IMR-90 (cell line): ENCODE results near the gene THEM5. TPM values are rescaled to one million over a fixed set of nuclear protein-coding genes. Genes with fewer than 3 reads are reported as not detected.

Experiments used
- ATAC-seq: fragments of 200-7000 bp; cut with Tn5 transposase; 2 replicates; pipeline ENCODE4 v1.9.1; 2020; ENCODE audit warnings: low read depth, mild to moderate bottlenecking, moderate library complexity
- BruUV-seq: library from RNA; stranded (reverse); fragments of 400-500 nt; replicated peaks from 2 replicates; lab custom pipeline; 2021; lab: Mats Ljungman, UMichigan
- CTCF ChIA-PET: fragments of 300-600 bp; formaldehyde crosslinking; extraction: SDS; loops from one replicate; lab custom pipeline; 2021; ENCODE audit warnings: antibody characterized with exemption; lab: Yijun Ruan, JAX
- POLR2A ChIA-PET: fragments of 300-600 bp; sonication (Branson Sonifier 250); formaldehyde crosslinking; loops from one replicate; lab custom pipeline; 2022; ENCODE audit warnings: antibody characterized with exemption; ENCODE audit not compliant: unreplicated experiment; lab: Charles Lee
- DNase-seq: peaks from one replicate; pipeline ENCODE4 v3.0.0; 2013
- H2AFZ ChIP-seq: replicated peaks from 2 replicates; pipeline ENCODE3; 2013; ENCODE audit warnings: low read length, mild to moderate bottlenecking; ENCODE audit not compliant: poor library complexity
- H2AK5ac ChIP-seq: 2 replicates; pipeline ENCODE4 v1.6.1; 2013; ENCODE audit warnings: low read depth, low read length, inconsistent platforms
- H2AK9ac ChIP-seq: replicated peaks from 2 replicates; pipeline ENCODE3; 2013; ENCODE audit warnings: mild to moderate bottlenecking, low read depth, low read length, moderate library complexity; ENCODE audit not compliant: poor library complexity
- H2BK120ac ChIP-seq: 2 replicates; pipeline ENCODE4 v1.6.1; 2013; ENCODE audit warnings: low read depth, low read length, inconsistent platforms
- H2BK15ac ChIP-seq: 3 replicates; pipeline ENCODE4 v1.6.1; 2013; ENCODE audit warnings: low read depth, low read length, inconsistent platforms
- H2BK20ac ChIP-seq: 2 replicates; pipeline ENCODE4 v1.6.1; 2013; ENCODE audit warnings: low read depth, mild to moderate bottlenecking, inconsistent platforms, low read length, moderate library complexity
- H2BK5ac ChIP-seq: 2 replicates; pipeline ENCODE4 v1.6.1; 2013; ENCODE audit warnings: mild to moderate bottlenecking, low read depth, low read length, inconsistent platforms; ENCODE audit not compliant: poor library complexity, severe bottlenecking
- H3K14ac ChIP-seq: replicated peaks from 2 replicates; pipeline ENCODE4 v1.6.1; 2013; ENCODE audit warnings: low read depth, low read length, inconsistent platforms
- H3K18ac ChIP-seq: 2 replicates; pipeline ENCODE4 v1.6.1; 2013; ENCODE audit warnings: low read depth, low read length, control low read depth
- H3K23ac ChIP-seq: 2 replicates; pipeline ENCODE4 v1.6.1; 2013; ENCODE audit warnings: low read depth, low read length, inconsistent platforms
- H3K27ac ChIP-seq: 2 replicates; pipeline ENCODE4 v1.5.1; 2013; ENCODE audit warnings: mild to moderate bottlenecking, control low read depth, low read length; ENCODE audit not compliant: insufficient read depth
- H3K27me3 ChIP-seq: 2 replicates; pipeline ENCODE4 v1.6.1; 2013; ENCODE audit warnings: low read length; ENCODE audit not compliant: control insufficient read depth, insufficient read depth
- H3K36me3 ChIP-seq: 2 replicates; pipeline ENCODE4 v1.6.1; 2013; ENCODE audit warnings: low read length, mixed read lengths; ENCODE audit not compliant: control insufficient read depth, insufficient read depth
- H3K4ac ChIP-seq: 2 replicates; pipeline ENCODE4 v1.6.1; 2013; ENCODE audit warnings: low read depth, low read length, inconsistent platforms
- H3K4me1 ChIP-seq: 2 replicates; pipeline ENCODE4 v1.6.1; 2013; ENCODE audit warnings: low read length, mixed read lengths; ENCODE audit not compliant: control insufficient read depth, insufficient read depth
- H3K4me2 ChIP-seq: 2 replicates; pipeline ENCODE4 v1.6.1; 2013; ENCODE audit warnings: low read depth, mild to moderate bottlenecking, control low read depth, low read length, moderate library complexity
- H3K4me3 ChIP-seq: 2 replicates; pipeline ENCODE4 v1.5.1; 2013; ENCODE audit warnings: low read depth, mild to moderate bottlenecking, control low read depth, low read length, moderate library complexity; ENCODE audit not compliant: insufficient read depth
- H3K56ac ChIP-seq: 2 replicates; pipeline ENCODE4 v1.6.1; 2013; ENCODE audit warnings: low read length, inconsistent platforms; ENCODE audit not compliant: insufficient read depth; ENCODE audit errors: extremely low read depth
- H3K79me1 ChIP-seq, 2 experiments: 2 replicates each; pipeline ENCODE4 v1.6.1; 2013; ENCODE audit warnings: low read length in 2 of 2, inconsistent platforms in 1 of 2, low read depth in 1 of 2
- H3K9ac ChIP-seq: 2 replicates; pipeline ENCODE4 v1.6.1; 2013; ENCODE audit warnings: low read depth, low read length, control low read depth
- H3K9me1 ChIP-seq: 2 replicates; pipeline ENCODE4 v1.6.1; 2013; ENCODE audit warnings: low read length, inconsistent platforms; ENCODE audit not compliant: insufficient read depth
- H3K9me3 ChIP-seq: 2 replicates; pipeline ENCODE4 v1.6.1; 2013; ENCODE audit warnings: low read length; ENCODE audit not compliant: control insufficient read depth, insufficient read depth
- H4K20me1 ChIP-seq: 2 replicates; pipeline ENCODE4 v1.6.1; 2013; ENCODE audit warnings: low read length, inconsistent platforms; ENCODE audit not compliant: insufficient read depth
- H4K5ac ChIP-seq: 2 replicates; pipeline ENCODE4 v1.6.1; 2013; ENCODE audit warnings: mild to moderate bottlenecking, low read depth, low read length, control low read depth
- H4K8ac ChIP-seq, 2 experiments: 2 replicates each; pipeline ENCODE4 v1.6.1; 2013; ENCODE audit warnings: low read depth in 2 of 2, low read length in 2 of 2, control low read depth in 1 of 2, inconsistent platforms in 1 of 2
- H4K91ac ChIP-seq: 2 replicates; pipeline ENCODE4 v1.6.1; 2013; ENCODE audit warnings: low read depth, low read length, inconsistent platforms; ENCODE audit not compliant: insufficient read depth
- CEBPB ChIP-seq: IDR thresholded peaks from 2 replicates; pipeline ENCODE4 v1.6.1; 2012; ENCODE audit warnings: low read depth, low read length, improper control_type of control experiment
- RAD21 ChIP-seq: IDR thresholded peaks from 2 replicates; pipeline ENCODE4 v1.6.1; 2012; ENCODE audit warnings: low read length, improper control_type of control experiment
- SMC3 ChIP-seq: fragments of 150-350 bp; IDR thresholded peaks from 2 replicates; pipeline ENCODE4 v1.6.1; 2016; ENCODE audit warnings: low read depth, mild to moderate bottlenecking, antibody characterized with exemption, low read length, moderate library complexity
- WGBS, 2 experiments: methylation state at CpG; one replicate each; pipeline versions ENCODE4 v1.1.5 to v1.1.7; 2013; ENCODE audit warnings: missing lambda C conversion rate in 2 of 2; ENCODE audit not compliant: insufficient read length in 1 of 2; ENCODE audit errors: extremely low coverage in 2 of 2; 5-methylcytosine and 5-hydroxymethylcytosine counted together
- dilution Hi-C: fragments of 300-500 bp; cut with HindIII; formaldehyde crosslinking; loops from one replicate; pipeline ENCODE4 v1.14.3; 2018; ENCODE audit warnings: low sequenced_read_pairs; ENCODE audit not compliant: unreplicated experiment
- in situ Hi-C: fragments of 300-500 bp; cut with MboI; formaldehyde crosslinking; loops from 3 replicates; pipeline ENCODE4 v1.14.3; 2019; ENCODE audit warnings: low sequenced_read_pairs, inconsistent platforms, mixed read lengths
- intact Hi-C: fragments of 100-400 bp; cut with micrococcal nuclease; formaldehyde crosslinking; loops from 2 replicates; pipeline ENCODE4 v1.10.0; 2022
- polyA plus RNA-seq, 3 experiments: library from polyadenylated mRNA; depleted of rRNA; stranded (reverse); fragments of >200 nt; gene quantifications; 2 replicates each; pipeline ENCODE4 v1.2.3, GENCODE V29; 2012; ENCODE audit warnings: low replicate concordance in 1 of 3
- total RNA-seq: library from RNA; depleted of rRNA; stranded (reverse); fragments of >200 nt; gene quantifications from 2 replicates; pipeline ENCODE4 v1.2.3, GENCODE V29; 2012

Gene THEM5
- total and polyA plus RNA-seq, 2 of the 4 experiments (the other 2 are of a cell fraction) = not detected

DNA sequence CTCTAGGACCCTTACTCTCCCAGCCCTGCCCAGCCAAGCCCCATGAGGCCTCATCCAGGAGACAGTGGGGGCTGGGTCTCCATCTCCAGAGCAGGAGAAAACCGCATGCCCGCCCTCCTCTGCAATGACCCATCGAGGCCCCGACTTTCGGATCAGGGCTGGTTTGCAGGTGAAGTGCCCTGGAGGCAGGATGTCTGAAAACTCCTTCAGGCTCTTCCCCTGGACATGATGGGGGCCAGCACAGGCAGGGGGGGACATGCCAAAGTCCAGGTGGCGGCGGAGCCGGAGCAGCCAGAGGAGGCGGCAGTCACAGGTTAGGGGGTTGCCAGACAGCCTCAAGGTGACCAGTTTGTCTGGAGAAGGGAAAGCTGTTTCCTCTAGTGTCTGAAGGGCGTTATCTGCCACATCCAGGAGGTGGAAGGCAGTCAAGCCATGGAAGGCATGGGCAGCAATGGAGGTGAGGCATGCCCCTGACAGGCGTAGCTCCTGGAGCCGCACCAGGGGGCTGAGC lies 52.1 kb downstream of the THEM5 start:
- Histone ChIP-seq H3K56ac (no peak overlapping the region), H3K36me3 (no peaks in the 10 kb centered on the region), H3K14ac (no peak overlapping the region), H3K9me1 (no peaks in the 10 kb centered on the region), H2BK15ac (no peak overlapping the region), H3K9ac (no peak overlapping the region), H3K4ac (no peak overlapping the region), H3K9me3 (no peaks in the 10 kb centered on the region), H3K79me1 (no peaks in the 10 kb centered on the region), H4K5ac (no peak overlapping the region), H3K27ac (no peak overlapping the region), H2BK5ac (no peak overlapping the region), H4K91ac (no peak overlapping the region), H3K4me1 (no peaks in the 10 kb centered on the region), H2AFZ (no peak overlapping the region), H3K23ac (no peak overlapping the region), H3K4me3 (no peak overlapping the region), H2BK20ac (no peak overlapping the region), H4K8ac (no peak overlapping the region), H3K4me2 (no peak overlapping the region), H4K20me1 (no peaks in the 10 kb centered on the region), H2AK5ac (no peak overlapping the region), H3K18ac (no peak overlapping the region), H3K27me3 (peaks cover 85% of the 10 kb centered on the region), H2AK9ac (no peak overlapping the region), H2BK120ac (no peak overlapping the region)
- intact Hi-C loops = no loop called here
- dilution Hi-C loops = no loop called here
- in situ Hi-C loops = no loop called here
- TF ChIP-seq CEBPB (no peak), SMC3 (no peak), RAD21 (no peak)
- BruUV-seq = no TSS peak
- DNase-seq (no peak), ATAC-seq (no peak)
- ChIA-PET POLR2A (no interaction called here), CTCF (no interaction called here)
- 89% methylated on average over 7 of the region's 12 CpGs; no CpG with 5 or more reads in 1 of the 2 experiments for WGBS, 2 experiments
